SU-DHL-6 (cell line): ENCODE results near the gene PLPP3.
"Not testable (repeated sequence)": the region's sequence is repeated elsewhere in the genome, so short reads cannot be mapped to it uniquely, and the experiment has no call there.

Source experiments
- H2AFZ ChIP-seq: fragments of 200-600 bp; sonication (generic); 2 replicates; pipeline ENCODE4 v1.6.1; 2014; ENCODE audit warnings: low read depth, mild to moderate bottlenecking, moderate library complexity, mixed read lengths, antibody characterized with exemption, low read length; ENCODE audit not compliant: severe bottlenecking
- H3F3A ChIP-seq: fragments of 200-600 bp; shearing (Covaris generic); 2 replicates; pipeline ENCODE4 v1.6.0; 2016; ENCODE audit warnings: antibody characterized with exemption, mild to moderate bottlenecking; ENCODE audit not compliant: insufficient read depth
- H3K27ac ChIP-seq: fragments of 200-600 bp; sonication (generic); 2 replicates; pipeline ENCODE4 v1.5.1; 2016; ENCODE audit warnings: low read depth, mild to moderate bottlenecking, low read length, moderate library complexity, mixed read lengths
- H3K27me3 ChIP-seq: fragments of 200-600 bp; sonication (generic), shearing (Covaris generic); 2 replicates; pipeline ENCODE4 v1.6.0; 2014; ENCODE audit warnings: mild to moderate bottlenecking, low read length
- H3K36me3 ChIP-seq: fragments of 200-600 bp; sonication (generic); 2 replicates; pipeline ENCODE4 v1.6.1; 2014; ENCODE audit warnings: mild to moderate bottlenecking, low read length, mixed read lengths
- H3K4me2 ChIP-seq: fragments of 300-600, 200-600 bp; shearing (Covaris generic), sonication (generic); 2 replicates; pipeline ENCODE4 v1.6.0; 2014; ENCODE audit warnings: low read length, low read depth, mild to moderate bottlenecking; ENCODE audit not compliant: poor library complexity, severe bottlenecking
- H3K4me3 ChIP-seq: fragments of 200-600 bp; sonication (generic); 2 replicates; pipeline ENCODE4 v1.5.1; 2014; ENCODE audit warnings: antibody characterized with exemption, low read length, mild to moderate bottlenecking, mixed read lengths; ENCODE audit not compliant: insufficient read depth, poor library complexity, severe bottlenecking
- H3K79me2 ChIP-seq: fragments of 200-600 bp; sonication (generic); 2 replicates; pipeline ENCODE4 v1.6.1; 2014; ENCODE audit warnings: mild to moderate bottlenecking, low read length, moderate library complexity; ENCODE audit not compliant: insufficient read depth
- H3K9ac ChIP-seq: fragments of 200-600 bp; sonication (generic); 2 replicates; pipeline ENCODE4 v1.7.0; 2014; ENCODE audit warnings: mild to moderate bottlenecking, low read length
- H3K9me2 ChIP-seq: fragments of 200-600 bp; sonication (generic); replicated peaks from 2 replicates; pipeline ENCODE4 v1.6.1; 2014; ENCODE audit warnings: low read length; ENCODE audit not compliant: insufficient read depth
- H3K9me3 ChIP-seq: fragments of 200-600 bp; sonication (generic); 2 replicates; pipeline ENCODE4 v1.6.1; 2014; ENCODE audit warnings: low read length, mixed read lengths; ENCODE audit not compliant: insufficient read depth
- H4K20me1 ChIP-seq: fragments of 200-600 bp; sonication (generic); 2 replicates; pipeline ENCODE4 v1.6.1; 2014; ENCODE audit warnings: low read depth, mild to moderate bottlenecking, antibody characterized with exemption, low read length, moderate library complexity, mixed read lengths
- EZH2phosphoT487 ChIP-seq: fragments of 200-600 bp; sonication (generic), shearing (Covaris generic); conservative IDR thresholded peaks from 2 replicates; pipeline ENCODE4 v1.6.1; 2018; ENCODE audit warnings: mild to moderate bottlenecking, antibody characterized with exemption, low read length, moderate library complexity, mixed read lengths
- TF ChIP-seq, protein P1 (sequence below): fragments of 200-600 bp; sonication (generic); IDR thresholded peaks from one replicate; pipeline ENCODE4 v1.5.1; 2017; ENCODE audit warnings: antibody characterized with exemption, mild to moderate bottlenecking, low read length, moderate library complexity; ENCODE audit not compliant: insufficient read depth, poor library complexity, severe bottlenecking

PLPP3 gene

GRCh38 chr1:56595397-56596191 lies 16.2 kb upstream of the PLPP3 start:
- H2AFZ ChIP-seq, H3K4me2 ChIP-seq, H3K9me2 ChIP-seq, H3K79me2 ChIP-seq, H3K36me3 ChIP-seq, H3K9ac ChIP-seq, H3K9me3 ChIP-seq, H3F3A ChIP-seq, H3K27me3 ChIP-seq, H4K20me1 ChIP-seq, H3K27ac ChIP-seq, H3K4me3 ChIP-seq: not testable (repeated sequence)

DNA sequence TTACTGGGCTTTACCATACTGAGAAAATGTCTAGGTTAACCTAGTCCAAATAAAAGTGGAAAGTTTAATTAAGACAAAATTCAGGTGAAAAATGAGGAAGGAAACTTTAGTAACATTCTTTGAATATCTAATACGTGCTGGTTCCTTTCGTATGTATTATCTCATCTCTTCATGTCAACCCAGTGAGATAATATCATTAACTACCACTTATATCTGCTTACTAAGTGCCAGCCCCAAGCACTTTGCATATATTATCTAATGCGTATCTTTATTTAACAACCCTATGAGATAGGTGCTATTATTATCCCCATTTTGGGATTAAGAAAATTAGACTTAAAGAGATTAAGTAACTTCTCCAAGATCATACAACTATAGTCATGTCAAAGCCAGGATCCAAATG lies 12.5 kb upstream of the PLPP3 start:
- no peaks in the 10 kb centered on the region for H3F3A ChIP-seq
- H3K9ac ChIP-seq = no peak overlapping the region
- TF ChIP-seq, protein P1, sequence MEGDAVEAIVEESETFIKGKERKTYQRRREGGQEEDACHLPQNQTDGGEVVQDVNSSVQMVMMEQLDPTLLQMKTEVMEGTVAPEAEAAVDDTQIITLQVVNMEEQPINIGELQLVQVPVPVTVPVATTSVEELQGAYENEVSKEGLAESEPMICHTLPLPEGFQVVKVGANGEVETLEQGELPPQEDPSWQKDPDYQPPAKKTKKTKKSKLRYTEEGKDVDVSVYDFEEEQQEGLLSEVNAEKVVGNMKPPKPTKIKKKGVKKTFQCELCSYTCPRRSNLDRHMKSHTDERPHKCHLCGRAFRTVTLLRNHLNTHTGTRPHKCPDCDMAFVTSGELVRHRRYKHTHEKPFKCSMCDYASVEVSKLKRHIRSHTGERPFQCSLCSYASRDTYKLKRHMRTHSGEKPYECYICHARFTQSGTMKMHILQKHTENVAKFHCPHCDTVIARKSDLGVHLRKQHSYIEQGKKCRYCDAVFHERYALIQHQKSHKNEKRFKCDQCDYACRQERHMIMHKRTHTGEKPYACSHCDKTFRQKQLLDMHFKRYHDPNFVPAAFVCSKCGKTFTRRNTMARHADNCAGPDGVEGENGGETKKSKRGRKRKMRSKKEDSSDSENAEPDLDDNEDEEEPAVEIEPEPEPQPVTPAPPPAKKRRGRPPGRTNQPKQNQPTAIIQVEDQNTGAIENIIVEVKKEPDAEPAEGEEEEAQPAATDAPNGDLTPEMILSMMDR = no peak
- TF ChIP-seq EZH2phosphoT487 = no peak
- no peaks in the 10 kb centered on the region for H3K79me2 ChIP-seq
- H4K20me1 ChIP-seq = no peaks in the 10 kb centered on the region
- no peaks in the 10 kb centered on the region for H3K27me3 ChIP-seq
- H3K27ac ChIP-seq = no peak overlapping the region
- H3K4me3 ChIP-seq = no peak overlapping the region
- no peak overlapping the region for H2AFZ ChIP-seq
- H3K9me3 ChIP-seq = no peaks in the 10 kb centered on the region
- H3K9me2 ChIP-seq = no peaks in the 10 kb centered on the region
- no peak overlapping the region for H3K4me2 ChIP-seq
- H3K36me3 ChIP-seq = no peaks in the 10 kb centered on the region

- H2AFZ ChIP-seq = no peak overlapping the region
- no peaks in the 10 kb centered on the region for H3K36me3 ChIP-seq
- no peaks in the 10 kb centered on the region for H3F3A ChIP-seq
- H3K4me3 ChIP-seq = no peak overlapping the region
- H3K9me2 ChIP-seq = no peaks in the 10 kb centered on the region
- TF ChIP-seq EZH2phosphoT487 = no peak
- TF ChIP-seq, protein P1 = no peak
- H3K79me2 ChIP-seq = no peaks in the 10 kb centered on the region
- no peaks in the 10 kb centered on the region for H4K20me1 ChIP-seq
- H3K4me2 ChIP-seq = no peak overlapping the region
- no peak overlapping the region for H3K9ac ChIP-seq
- H3K27ac ChIP-seq = no peak overlapping the region
- no peaks in the 10 kb centered on the region for H3K27me3 ChIP-seq
- H3K9me3 ChIP-seq = no peaks in the 10 kb centered on the region
Observed at GRCh38 chr1:56590520-56591011, 11.2 kb upstream of the PLPP3 start.

- no peaks in the 10 kb centered on the region for H3F3A ChIP-seq
- H3K27ac ChIP-seq = no peak overlapping the region
- H3K27me3 ChIP-seq = no peaks in the 10 kb centered on the region
- no peaks in the 10 kb centered on the region for H3K36me3 ChIP-seq
- no peak overlapping the region for H2AFZ ChIP-seq
- no peak overlapping the region for H3K4me3 ChIP-seq
- no peaks in the 10 kb centered on the region for H4K20me1 ChIP-seq
- no peak overlapping the region for H3K9ac ChIP-seq
- H3K4me2 ChIP-seq = no peak overlapping the region
- no peaks in the 10 kb centered on the region for H3K9me3 ChIP-seq
- no peaks in the 10 kb centered on the region for H3K9me2 ChIP-seq
- no peak for TF ChIP-seq EZH2phosphoT487
- TF ChIP-seq, protein P1 = no peak
- no peaks in the 10 kb centered on the region for H3K79me2 ChIP-seq
Observed at GRCh38 chr1:56589369-56589768, 10.0 kb upstream of the PLPP3 start.
